ENCODE measurements around the gene CST5.

DNA sequence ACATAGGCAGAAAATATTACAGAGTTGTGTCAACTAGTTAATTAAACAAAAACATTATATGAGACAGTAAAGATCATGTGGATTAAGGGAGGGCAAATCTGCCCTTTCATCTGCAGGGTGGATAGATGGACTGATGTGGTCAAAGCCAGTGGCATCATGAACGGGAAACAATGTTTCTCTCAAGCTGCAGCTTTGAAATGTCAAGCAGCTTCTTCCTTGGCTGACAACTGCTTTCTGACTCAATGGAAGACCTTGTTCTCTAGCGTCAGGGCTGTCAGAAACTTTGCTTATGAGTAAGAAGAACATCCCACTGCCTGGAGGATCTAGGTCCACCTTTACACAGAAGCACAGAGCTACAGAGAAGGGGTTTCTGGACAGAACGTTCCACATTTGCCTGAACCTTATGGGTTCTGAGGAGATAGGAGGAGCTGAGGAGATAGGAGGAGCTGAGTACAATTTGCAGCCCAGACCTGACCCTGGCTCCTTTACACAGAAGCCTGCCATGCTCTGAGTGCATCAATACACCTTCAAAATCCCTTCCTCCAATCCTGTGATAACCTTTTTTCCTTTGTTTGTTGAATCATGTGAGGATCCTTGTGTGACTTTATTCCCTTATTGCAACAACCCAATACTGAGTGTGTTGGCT, 6.1 kb downstream of the CST5 start:
- TF ChIP-seq, protein P1, sequence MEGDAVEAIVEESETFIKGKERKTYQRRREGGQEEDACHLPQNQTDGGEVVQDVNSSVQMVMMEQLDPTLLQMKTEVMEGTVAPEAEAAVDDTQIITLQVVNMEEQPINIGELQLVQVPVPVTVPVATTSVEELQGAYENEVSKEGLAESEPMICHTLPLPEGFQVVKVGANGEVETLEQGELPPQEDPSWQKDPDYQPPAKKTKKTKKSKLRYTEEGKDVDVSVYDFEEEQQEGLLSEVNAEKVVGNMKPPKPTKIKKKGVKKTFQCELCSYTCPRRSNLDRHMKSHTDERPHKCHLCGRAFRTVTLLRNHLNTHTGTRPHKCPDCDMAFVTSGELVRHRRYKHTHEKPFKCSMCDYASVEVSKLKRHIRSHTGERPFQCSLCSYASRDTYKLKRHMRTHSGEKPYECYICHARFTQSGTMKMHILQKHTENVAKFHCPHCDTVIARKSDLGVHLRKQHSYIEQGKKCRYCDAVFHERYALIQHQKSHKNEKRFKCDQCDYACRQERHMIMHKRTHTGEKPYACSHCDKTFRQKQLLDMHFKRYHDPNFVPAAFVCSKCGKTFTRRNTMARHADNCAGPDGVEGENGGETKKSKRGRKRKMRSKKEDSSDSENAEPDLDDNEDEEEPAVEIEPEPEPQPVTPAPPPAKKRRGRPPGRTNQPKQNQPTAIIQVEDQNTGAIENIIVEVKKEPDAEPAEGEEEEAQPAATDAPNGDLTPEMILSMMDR (IDR thresholded peaks at IDR 0.05; ENCODE audit: low read depth, low read length), result no peak
- TF ChIP-seq, protein P2, sequence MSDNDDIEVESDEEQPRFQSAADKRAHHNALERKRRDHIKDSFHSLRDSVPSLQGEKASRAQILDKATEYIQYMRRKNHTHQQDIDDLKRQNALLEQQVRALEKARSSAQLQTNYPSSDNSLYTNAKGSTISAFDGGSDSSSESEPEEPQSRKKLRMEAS (IDR thresholded peaks at IDR 0.05; ENCODE audit: low read depth, low read length), result no peak
- TF ChIP-seq POLR2A (IDR thresholded peaks at IDR 0.05; ENCODE audit: extremely low read depth, insufficient read length), result no peak
- no peak for TF ChIP-seq MYC (IDR thresholded peaks at IDR 0.05; ENCODE audit: low read depth, low read length)
